Lung (tissue), 12 donors: Measurements from ENCODE around the gene TMEM54. TPM values are rescaled to one million over a fixed set of nuclear protein-coding genes. Genes with fewer than 3 reads are reported as not detected.

ENCODE experiments used
- ATAC-seq: fragments of 200-7000 bp; cut with Tn5 transposase; one replicate; pipeline ENCODE4 v1.9.1; 2020; ENCODE audit warnings: moderate number of reproducible peaks; ENCODE audit not compliant: insufficient read depth, low FRiP score
- DNase-seq, 3 donors: peaks; one replicate each; pipeline ENCODE4 v3.0.0-alpha.2; 2013 to 2017
- H3K27ac ChIP-seq, 2 donors: one replicate each; pipeline ENCODE4 v1.5.1; 2013; ENCODE audit warnings: mild to moderate bottlenecking in 2 of 2, moderate library complexity in 2 of 2, control low read depth in 1 of 2, inconsistent platforms in 1 of 2, low read depth in 1 of 2, low read length in 1 of 2
- H3K27me3 ChIP-seq, 3 donors: one replicate each; pipeline ENCODE4 v1.5.1; 2013; ENCODE audit warnings: low read length in 2 of 3; ENCODE audit not compliant: control insufficient read depth in 3 of 3, insufficient read depth in 3 of 3
- H3K36me3 ChIP-seq, 4 donors: one replicate each; pipeline ENCODE4 v1.5.1; 2013; ENCODE audit warnings: low read length in 4 of 4, mild to moderate bottlenecking in 1 of 4, moderate library complexity in 1 of 4; ENCODE audit not compliant: control insufficient read depth in 4 of 4, insufficient read depth in 4 of 4
- H3K4me1 ChIP-seq, 5 donors: one replicate each; pipeline ENCODE4 v1.5.1; 2013; ENCODE audit warnings: low read length in 5 of 5, mild to moderate bottlenecking in 2 of 5, moderate library complexity in 1 of 5; ENCODE audit not compliant: control insufficient read depth in 5 of 5, insufficient read depth in 5 of 5
- H3K4me3 ChIP-seq: one replicate; pipeline ENCODE4 v1.5.1; 2013; ENCODE audit warnings: mild to moderate bottlenecking, control low read depth, moderate library complexity
- H3K9ac ChIP-seq, 2 donors: one replicate each; pipeline ENCODE4 v1.5.1; 2013; ENCODE audit warnings: low read length in 2 of 2, control low read depth in 1 of 2; ENCODE audit not compliant: insufficient read depth in 1 of 2
- H3K9me3 ChIP-seq, 4 donors: one replicate each; pipeline ENCODE4 v1.5.1; 2013; ENCODE audit warnings: low read length in 3 of 4, mild to moderate bottlenecking in 1 of 4, moderate library complexity in 1 of 4; ENCODE audit not compliant: control insufficient read depth in 4 of 4, insufficient read depth in 3 of 4
- WGBS, 2 donors: extraction: QIAGEN DNeasy Blood & Tissue Kit; methylation state at CpG; one replicate each; pipeline ENCODE4 v1.1.7; 2013; 5-methylcytosine and 5-hydroxymethylcytosine counted together
- polyA plus RNA-seq, 2 donors: library from polyadenylated mRNA; stranded (reverse); fragments of 200-250 nt; gene quantifications; one replicate each; pipeline ENCODE4 v1.2.1, GENCODE V29; 2013
- total RNA-seq, 2 donors: library from RNA; depleted of rRNA in 1 of 2; stranded (reverse); fragments of >200 nt in 1 of 2; gene quantifications; one replicate each; pipeline ENCODE4 v1.2.1, GENCODE V29; 2014 to 2021
- TF ChIP-seq, protein P1 (sequence below): IDR thresholded peaks from 2 replicates; pipeline ENCODE4 v1.5.1; 2012; ENCODE audit warnings: mild to moderate bottlenecking; ENCODE audit errors: control extremely low read depth, extremely low read depth
- donor health status: control.
- donor health status: control.
- donor health status: Bipolar disorder and iron deficiency.
- donor health status: healthy.
- donor health status: DM: yes; HTN: yes; CAD: no.

Gene TMEM54
- total and polyA plus RNA-seq, 4 donors, result 22.4 to 56.6 (median 43.1) TPM

DNA sequence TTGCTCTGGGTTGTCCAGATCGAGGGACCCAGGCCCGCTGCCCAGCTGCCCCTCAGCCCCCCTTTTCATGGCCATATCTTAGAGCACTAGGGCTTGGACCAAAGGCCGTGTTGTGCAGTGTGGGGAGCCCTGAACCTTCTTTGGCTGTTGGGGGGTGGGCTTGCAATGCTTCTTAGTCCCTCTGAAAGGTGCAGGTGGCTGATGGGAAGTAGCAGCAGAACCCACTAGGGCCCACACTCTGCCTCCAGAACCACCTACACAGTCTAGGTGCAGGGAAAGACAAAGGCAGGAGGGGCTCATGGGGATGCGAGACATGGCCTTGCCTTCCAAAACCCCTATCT is 17.2 kb downstream of the TMEM54 start:
- ATAC-seq (no peak), DNase-seq (no peak)
- H3K27me3 ChIP-seq, result peaks cover 3 to 32% (median 15%) of the 10 kb centered on the region in 3 donors
- WGBS, 2 donors, result 54 to 60% methylated on average over 4 of the region's 4 CpGs
- peaks cover 0 to 10% (median 0%) of the 10 kb centered on the region in 5 donors for H3K4me1 ChIP-seq
- TF ChIP-seq, protein P1, sequence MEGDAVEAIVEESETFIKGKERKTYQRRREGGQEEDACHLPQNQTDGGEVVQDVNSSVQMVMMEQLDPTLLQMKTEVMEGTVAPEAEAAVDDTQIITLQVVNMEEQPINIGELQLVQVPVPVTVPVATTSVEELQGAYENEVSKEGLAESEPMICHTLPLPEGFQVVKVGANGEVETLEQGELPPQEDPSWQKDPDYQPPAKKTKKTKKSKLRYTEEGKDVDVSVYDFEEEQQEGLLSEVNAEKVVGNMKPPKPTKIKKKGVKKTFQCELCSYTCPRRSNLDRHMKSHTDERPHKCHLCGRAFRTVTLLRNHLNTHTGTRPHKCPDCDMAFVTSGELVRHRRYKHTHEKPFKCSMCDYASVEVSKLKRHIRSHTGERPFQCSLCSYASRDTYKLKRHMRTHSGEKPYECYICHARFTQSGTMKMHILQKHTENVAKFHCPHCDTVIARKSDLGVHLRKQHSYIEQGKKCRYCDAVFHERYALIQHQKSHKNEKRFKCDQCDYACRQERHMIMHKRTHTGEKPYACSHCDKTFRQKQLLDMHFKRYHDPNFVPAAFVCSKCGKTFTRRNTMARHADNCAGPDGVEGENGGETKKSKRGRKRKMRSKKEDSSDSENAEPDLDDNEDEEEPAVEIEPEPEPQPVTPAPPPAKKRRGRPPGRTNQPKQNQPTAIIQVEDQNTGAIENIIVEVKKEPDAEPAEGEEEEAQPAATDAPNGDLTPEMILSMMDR, result no peak
- H3K4me3 ChIP-seq, result no peak overlapping the region
- H3K9me3 ChIP-seq, result peaks cover 0 to 2% (median 0%) of the 10 kb centered on the region in 4 donors
- no peak overlapping the region for H3K9ac ChIP-seq
- no peaks in the 10 kb centered on the region for H3K36me3 ChIP-seq
- H3K27ac ChIP-seq, result no peak overlapping the region

DNA sequence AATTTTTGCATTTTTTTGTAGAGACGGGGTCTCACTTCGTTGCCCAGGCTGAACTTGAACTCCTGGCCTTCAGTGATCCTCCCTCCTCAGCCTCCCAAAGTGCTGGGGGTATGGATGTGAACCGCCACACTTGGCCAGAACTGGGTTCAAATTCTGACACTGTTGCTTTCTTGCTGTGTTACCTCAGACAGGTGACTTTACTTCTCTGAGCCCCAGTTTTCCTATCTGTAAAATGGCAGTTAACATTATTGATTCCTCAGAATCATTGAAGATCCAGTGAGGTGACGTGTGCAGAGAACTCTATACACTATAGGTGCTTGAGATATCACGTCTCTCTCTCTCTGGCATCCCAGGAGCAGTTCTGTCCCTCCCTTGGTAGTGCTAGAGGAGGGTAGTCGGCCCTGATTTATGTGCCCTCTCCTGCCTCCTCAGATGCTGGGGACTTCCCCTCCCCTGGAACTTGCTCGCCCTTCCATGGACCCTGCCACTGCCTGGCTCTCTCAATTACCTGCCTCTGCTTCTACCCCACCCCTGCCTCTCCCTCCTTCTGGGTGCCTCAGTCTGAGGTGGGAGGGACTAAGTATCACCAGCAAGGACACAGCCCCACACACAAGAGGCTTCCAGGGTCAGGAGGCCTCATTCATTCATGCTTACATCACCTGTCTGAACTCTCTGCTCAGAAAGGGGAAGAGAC is 17.7 kb downstream of the TMEM54 start:
- ATAC-seq (no peak), DNase-seq (no peak)
- H3K4me1 ChIP-seq, result peaks cover 0 to 10% (median 0%) of the 10 kb centered on the region in 5 donors
- 75 to 79% methylated on average over 7 of the region's 7 CpGs for WGBS, 2 donors
- no peaks in the 10 kb centered on the region for H3K36me3 ChIP-seq
- H3K27ac ChIP-seq, result no peak overlapping the region
- no peak overlapping the region for H3K9ac ChIP-seq
- H3K9me3 ChIP-seq, result no peaks in the 10 kb centered on the region
- peaks cover 3 to 32% (median 15%) of the 10 kb centered on the region in 3 donors for H3K27me3 ChIP-seq
- no peak overlapping the region for H3K4me3 ChIP-seq
- TF ChIP-seq, protein P1, result no peak

DNA sequence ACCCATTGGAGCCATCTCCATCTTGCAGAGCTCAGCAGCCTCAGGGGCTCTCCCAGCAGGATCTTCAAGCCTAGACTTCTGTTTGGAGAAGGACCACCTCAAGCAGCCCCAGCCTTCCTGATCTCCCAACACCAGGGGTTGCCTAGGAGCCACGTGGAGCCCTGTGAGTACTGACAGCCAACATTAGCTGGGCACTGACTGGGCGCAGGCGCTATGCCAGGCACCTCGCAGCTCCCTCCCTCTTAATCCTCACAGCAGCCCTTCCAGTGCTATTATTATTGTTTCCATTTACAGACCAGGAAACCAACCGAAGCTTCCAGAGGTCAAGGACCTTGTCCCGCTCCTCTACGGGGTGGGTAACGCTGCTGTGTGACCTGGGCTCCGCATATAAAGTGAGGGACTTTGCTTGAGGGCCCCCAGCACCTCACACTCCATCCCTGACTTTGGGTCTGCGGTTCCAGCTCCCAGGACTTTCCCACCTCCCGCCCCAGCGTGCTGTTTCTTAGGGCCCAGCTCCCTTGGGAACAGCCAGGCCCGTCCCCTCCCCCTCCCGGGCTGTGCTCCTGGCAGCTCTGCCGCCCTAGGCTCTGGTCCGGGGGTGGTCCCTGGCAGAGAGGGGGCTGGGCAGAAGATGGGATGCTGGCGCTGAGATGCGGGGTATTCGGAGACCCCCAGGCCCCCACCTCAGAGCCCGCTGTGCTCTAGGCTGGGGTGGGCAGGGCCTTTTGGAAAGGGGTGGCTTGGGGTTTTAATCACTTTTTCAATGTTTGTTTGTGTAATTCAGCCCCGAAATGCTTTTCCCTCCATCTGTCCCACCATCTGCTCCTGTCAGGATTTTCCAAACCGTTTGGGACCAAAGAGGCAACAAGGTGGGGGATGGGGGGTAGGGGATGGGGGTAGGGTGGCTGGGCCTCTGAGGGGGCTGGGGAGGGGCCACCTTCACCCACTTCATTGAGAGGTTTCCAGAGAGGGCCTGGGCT is 19.0 kb downstream of the TMEM54 start:
- ATAC-seq (no peak), DNase-seq (no peak)
- no peaks in the 10 kb centered on the region for H3K36me3 ChIP-seq
- H3K27me3 ChIP-seq, result peaks cover 0 to 31% (median 11%) of the 10 kb centered on the region in 3 donors
- WGBS, 2 donors, result 22 to 29% methylated on average over 22 of the region's 22 CpGs
- H3K27ac ChIP-seq, result no peak overlapping the region
- no peaks in the 10 kb centered on the region for H3K9me3 ChIP-seq
- H3K9ac ChIP-seq, result no peak overlapping the region
- H3K4me3 ChIP-seq, result no peak overlapping the region
- TF ChIP-seq, protein P1, result no peak
- H3K4me1 ChIP-seq, result peaks cover 0 to 10% (median 0%) of the 10 kb centered on the region in 5 donors
